Large intestine (tissue), 3 donors: ENCODE measurements around the gene NDUFV3. TPM values are rescaled to one million over a fixed set of nuclear protein-coding genes. Genes with fewer than 3 reads are reported as not detected.
"Not testable (repeated sequence)": the region's sequence is repeated elsewhere in the genome, so short reads cannot be mapped to it uniquely, and the experiment has no call there.

Experiments
- DNase-seq, 2 donors: peaks; one replicate each; pipeline versions ENCODE4 v3.0.0 to v3.0.0-alpha.2; 2013
- H3K27ac ChIP-seq: one replicate; pipeline ENCODE4 v1.5.1; 2013; ENCODE audit warnings: low read length
- H3K27me3 ChIP-seq: 2 replicates; pipeline ENCODE4 v1.6.1; 2013; ENCODE audit warnings: low read length; ENCODE audit not compliant: control insufficient read depth, insufficient read depth
- H3K36me3 ChIP-seq: 2 replicates; pipeline ENCODE4 v1.6.1; 2013; ENCODE audit warnings: low read length; ENCODE audit not compliant: control insufficient read depth, insufficient read depth
- H3K4me1 ChIP-seq: one replicate; pipeline ENCODE4 v1.6.1; 2013; ENCODE audit warnings: low read length; ENCODE audit not compliant: control insufficient read depth, insufficient read depth
- H3K4me3 ChIP-seq: one replicate; pipeline ENCODE4 v1.5.1; 2013; ENCODE audit warnings: low read length
- H3K9me3 ChIP-seq: one replicate; pipeline ENCODE4 v1.6.1; 2013; ENCODE audit warnings: mild to moderate bottlenecking, low read depth, low read length, moderate library complexity; ENCODE audit not compliant: control insufficient read depth
- WGBS: methylation state at CpG from one replicate; pipeline ENCODE4 v1.1.5; 2013; ENCODE audit warnings: low lambda C conversion rate; ENCODE audit not compliant: insufficient coverage; 5-methylcytosine and 5-hydroxymethylcytosine counted together
- polyA plus RNA-seq: library from polyadenylated mRNA; unstranded; fragments of 120-200 nt; gene quantifications from one replicate; pipeline ENCODE4 v1.2.1, GENCODE V29; 2013

The NDUFV3 gene
- polyA plus RNA-seq, 1 donor: 32.8 TPM

GRCh38 chr21:42956824-42957630 lies 63.9 kb downstream of the NDUFV3 start:
- no peaks in the 10 kb centered on the region for H3K9me3 ChIP-seq
- H3K4me1 ChIP-seq: peaks cover 5% of the 10 kb centered on the region
- DNase-seq: no peak
- no peaks in the 10 kb centered on the region for H3K36me3 ChIP-seq
- no peaks in the 10 kb centered on the region for H3K27me3 ChIP-seq
- no peak overlapping the region for H3K27ac ChIP-seq
- WGBS: 89% methylated on average over 5 of the region's 13 CpGs
- H3K4me3 ChIP-seq: no peak overlapping the region

GRCh38 chr21:42958122-42958521 lies 65.0 kb downstream of the NDUFV3 start:
- not testable (repeated sequence) for H3K27ac ChIP-seq, H3K9me3 ChIP-seq, H3K4me1 ChIP-seq, H3K4me3 ChIP-seq, DNase-seq, H3K27me3 ChIP-seq, H3K36me3 ChIP-seq
- WGBS: no CpG with 5 or more reads among the region's 6 CpGs

- Histone ChIP-seq H3K27ac (no peak overlapping the region), H3K36me3 (no peaks in the 10 kb centered on the region), H3K4me1 (peaks cover 5% of the 10 kb centered on the region), H3K27me3 (no peaks in the 10 kb centered on the region), H3K4me3 (no peak overlapping the region), H3K9me3 (no peaks in the 10 kb centered on the region)
- 80% methylated on average over 1 of the region's 3 CpGs for WGBS
- no peak for DNase-seq
Measured at GRCh38 chr21:42959728-42960127, 66.6 kb downstream of the NDUFV3 start.

GRCh38 chr21:42962380-42963007 lies 69.4 kb downstream of the NDUFV3 start:
- DNase-seq: no peak
- no peaks in the 10 kb centered on the region for H3K9me3 ChIP-seq
- no peak overlapping the region for H3K27ac ChIP-seq
- H3K27me3 ChIP-seq: no peaks in the 10 kb centered on the region
- H3K4me1 ChIP-seq: no peaks in the 10 kb centered on the region
- H3K36me3 ChIP-seq: no peaks in the 10 kb centered on the region
- no peak overlapping the region for H3K4me3 ChIP-seq
- WGBS: no CpG with 5 or more reads among the region's 6 CpGs

Other genes with a start within 250 kb of the NDUFV3 start
- 19.8 TPM for gene PDE9A, start 239.7 kb upstream of the NDUFV3 start, polyA plus RNA-seq
- gene WDR4, start 13.8 kb upstream of the NDUFV3 start, polyA plus RNA-seq: 12.7 TPM
- gene ERVH48-1, start 32.3 kb downstream of the NDUFV3 start, polyA plus RNA-seq: 1.2 TPM
- 12.0 TPM for gene PKNOX1, start 81.3 kb downstream of the NDUFV3 start, polyA plus RNA-seq
- 8.5 TPM for gene CBS, start 182.5 kb downstream of the NDUFV3 start, polyA plus RNA-seq
- gene U2AF1, start 214.3 kb downstream of the NDUFV3 start, polyA plus RNA-seq: 52.1 TPM